WTC11 (cell line): Measurements from ENCODE around the gene CALN1. TPM values are rescaled to one million over a fixed set of nuclear protein-coding genes. Genes with fewer than 3 reads are reported as not detected.

Experiments
- ATAC-seq: fragments of 200-7000 bp; cut with Tn5 transposase; 2 replicates; pipeline ENCODE4 v1.10.0; 2021; ENCODE audit warnings: mild to moderate bottlenecking, moderate library complexity
- CTCF ChIA-PET: fragments of 300-600 bp; sonication (Branson Sonifier 250); formaldehyde crosslinking; loops from one replicate; lab custom pipeline; 2021; ENCODE audit warnings: antibody characterized with exemption; lab: Charles Lee
- POLR2A ChIA-PET: fragments of 350-600 bp; sonication (Branson Sonifier 250); formaldehyde crosslinking; loops from one replicate; lab custom pipeline; 2021; ENCODE audit warnings: antibody characterized with exemption; lab: Charles Lee
- DNase-seq: peaks from one replicate; pipeline ENCODE4 v3.0.0; 2021; ENCODE audit warnings: low spot score
- H3K27ac Mint-ChIP-seq: 2 replicates; pipeline ENCODE4 v1.8.0; 2021; ENCODE audit warnings: mixed read lengths
- H3K27me3 Mint-ChIP-seq: 2 replicates; pipeline ENCODE4 v1.8.0; 2021; ENCODE audit warnings: low read depth, mild to moderate bottlenecking, moderate library complexity, mixed read lengths
- H3K36me3 Mint-ChIP-seq: 2 replicates; pipeline ENCODE4 v1.8.0; 2021; ENCODE audit warnings: mixed read lengths
- H3K4me1 Mint-ChIP-seq: 2 replicates; pipeline ENCODE4 v1.8.0; 2022; ENCODE audit warnings: mixed read lengths
- H3K4me3 Mint-ChIP-seq: 2 replicates; pipeline ENCODE4 v1.8.0; 2021; ENCODE audit warnings: mild to moderate bottlenecking, moderate library complexity, mixed read lengths
- H3K9me3 Mint-ChIP-seq: 2 replicates; pipeline ENCODE4 v1.8.0; 2021; ENCODE audit warnings: mixed read lengths
- ATF3 ChIP-seq: sonication (generic); formaldehyde crosslinking; conservative IDR thresholded peaks from 2 replicates; pipeline ENCODE4 v1.8.1; 2022; ENCODE audit warnings: mild to moderate bottlenecking, missing genetic modification reagents
- CDX4 ChIP-seq: fragments of 250-450 bp; sonication (Bioruptor Pico); IDR thresholded peaks from 2 replicates; pipeline ENCODE4 v1.9.0; 2021; ENCODE audit warnings: moderate library complexity, mild to moderate bottlenecking, inconsistent platforms, borderline replicate concordance
- CREM ChIP-seq: sonication (generic); formaldehyde crosslinking; IDR thresholded peaks from 2 replicates; pipeline ENCODE4 v1.8.1; 2022; ENCODE audit warnings: mild to moderate bottlenecking, missing genetic modification reagents, moderate library complexity
- E2F4 ChIP-seq: sonication (generic); formaldehyde crosslinking; IDR thresholded peaks from 2 replicates; pipeline ENCODE4 v1.8.1; 2022; ENCODE audit warnings: low read depth, mild to moderate bottlenecking, moderate library complexity, missing genetic modification reagents, borderline replicate concordance
- EMX1 ChIP-seq: fragments of 250-450 bp; sonication (Bioruptor Pico); IDR thresholded peaks from 2 replicates; pipeline ENCODE4 v1.8.0; 2021; ENCODE audit warnings: mild to moderate bottlenecking
- FOXJ3 ChIP-seq: sonication (generic); formaldehyde crosslinking; IDR thresholded peaks from 2 replicates; pipeline ENCODE4 v1.9.0; 2021; ENCODE audit warnings: missing genetic modification reagents, mild to moderate bottlenecking, borderline replicate concordance
- FOXK1 ChIP-seq: sonication (generic); formaldehyde crosslinking; IDR thresholded peaks from 2 replicates; pipeline ENCODE4 v1.8.0; 2022; ENCODE audit warnings: mild to moderate bottlenecking, moderate library complexity, missing genetic modification reagents
- FOXP1 ChIP-seq: sonication (generic); formaldehyde crosslinking; IDR thresholded peaks from 2 replicates; pipeline ENCODE4 v1.8.0; 2022; ENCODE audit warnings: missing genetic modification reagents, mild to moderate bottlenecking, moderate library complexity, borderline replicate concordance
- FOXP4 ChIP-seq: sonication (generic); formaldehyde crosslinking; IDR thresholded peaks from 2 replicates; pipeline ENCODE4 v1.8.0; 2022; ENCODE audit warnings: mild to moderate bottlenecking, missing genetic modification reagents
- JAZF1 ChIP-seq: fragments of 250-450 bp; sonication (Bioruptor Pico); IDR thresholded peaks from 2 replicates; pipeline ENCODE4 v1.9.0; 2021; ENCODE audit warnings: moderate library complexity, mild to moderate bottlenecking, inconsistent platforms
- MLX ChIP-seq: sonication (generic); formaldehyde crosslinking; IDR thresholded peaks from 2 replicates; pipeline ENCODE4 v1.8.1; 2023; ENCODE audit warnings: mild to moderate bottlenecking, missing genetic modification reagents, moderate library complexity
- NFE2L1 ChIP-seq: sonication (generic); formaldehyde crosslinking; IDR thresholded peaks from 2 replicates; pipeline ENCODE4 v1.8.1; 2023; ENCODE audit warnings: missing genetic modification reagents
- NFYB ChIP-seq: sonication (generic); formaldehyde crosslinking; conservative IDR thresholded peaks from 2 replicates; pipeline ENCODE4 v1.8.0; 2022; ENCODE audit warnings: low read depth, missing genetic modification reagents
- NR3C1 ChIP-seq: sonication (generic); formaldehyde crosslinking; conservative IDR thresholded peaks from 2 replicates; pipeline ENCODE4 v1.8.1; 2023; ENCODE audit warnings: low read depth, mild to moderate bottlenecking, missing genetic modification reagents
- PRDM15 ChIP-seq: sonication (generic); formaldehyde crosslinking; IDR thresholded peaks from 2 replicates; pipeline ENCODE4 v1.8.0; 2022; ENCODE audit warnings: missing genetic modification reagents
- SOX15 ChIP-seq: fragments of 250-450 bp; sonication (Bioruptor Pico); IDR thresholded peaks from 2 replicates; pipeline ENCODE4 v1.9.0; 2021; ENCODE audit warnings: mild to moderate bottlenecking
- SP1 ChIP-seq: sonication (generic); formaldehyde crosslinking; conservative IDR thresholded peaks from 2 replicates; pipeline ENCODE4 v1.8.1; 2022; ENCODE audit warnings: missing genetic modification reagents
- TCF7 ChIP-seq: sonication (generic); formaldehyde crosslinking; IDR thresholded peaks from 2 replicates; pipeline ENCODE4 v1.8.0; 2022; ENCODE audit warnings: mild to moderate bottlenecking, low read depth, missing genetic modification reagents, moderate library complexity
- TP53 ChIP-seq: sonication (generic); formaldehyde crosslinking; IDR thresholded peaks from 2 replicates; pipeline ENCODE4 v1.8.1; 2023; ENCODE audit warnings: mild to moderate bottlenecking, missing genetic modification reagents
- USF2 ChIP-seq: sonication (generic); formaldehyde crosslinking; IDR thresholded peaks from 2 replicates; pipeline ENCODE4 v1.8.1; 2023; ENCODE audit warnings: mild to moderate bottlenecking, missing genetic modification reagents, moderate library complexity
- ZNF232 ChIP-seq: sonication (generic); formaldehyde crosslinking; IDR thresholded peaks from 2 replicates; pipeline ENCODE4 v1.8.0; 2022; ENCODE audit warnings: mild to moderate bottlenecking, missing genetic modification reagents
- ZNF263 ChIP-seq: sonication (generic); formaldehyde crosslinking; IDR thresholded peaks from 2 replicates; pipeline ENCODE4 v1.8.1; 2022; ENCODE audit warnings: low read depth, mild to moderate bottlenecking, moderate library complexity, missing genetic modification reagents
- ZNF423 ChIP-seq: fragments of 250-450 bp; sonication (Bioruptor Pico); IDR thresholded peaks from 2 replicates; pipeline ENCODE4 v2.1.2; 2022; ENCODE audit warnings: mild to moderate bottlenecking, moderate library complexity
- total RNA-seq: library from RNA; stranded (reverse); gene quantifications from 3 replicates; pipeline ENCODE4 v1.2.3, GENCODE V29; 2021

Gene CALN1
- total RNA-seq, 1 experiment from 2014 or later = 10.5 TPM

GRCh38 chr7:72310301-72310700 lies 101.8 kb downstream of the CALN1 start:
- Mint-ChIP-seq H3K4me3 (no peak overlapping the region), H3K9me3 (no peaks in the 10 kb centered on the region), H3K4me1 (peaks cover 35% of the 10 kb centered on the region), H3K27me3 (no peaks in the 10 kb centered on the region), H3K36me3 (no peaks in the 10 kb centered on the region)
- ATAC-seq (no peak), DNase-seq (no peak)
- CTCF ChIA-PET = no interaction called here
- POLR2A ChIA-PET = no interaction called here
- TF ChIP-seq FOXP1 (CRISPR knock-in tag) (no peak), SP1 (CRISPR knock-in tag) (no peak), MLX (CRISPR knock-in tag) (no peak), ZNF423 (CRISPR knock-in tag) (no peak), ZNF232 (CRISPR knock-in tag) (no peak), SOX15 (CRISPR knock-in tag) (no peak), TP53 (CRISPR knock-in tag) (no peak), NFYB (CRISPR knock-in tag) (no peak), E2F4 (CRISPR knock-in tag) (no peak), PRDM15 (CRISPR knock-in tag) (no peak), ZNF263 (CRISPR knock-in tag) (no peak), FOXJ3 (no peak), EMX1 (CRISPR knock-in tag) (no peak), FOXP4 (CRISPR knock-in tag) (no peak)
- TF ChIP-seq, all 79 proteins: peak for 0
- H3K27ac Mint-ChIP-seq = no peak overlapping the region

- Mint-ChIP-seq H3K27me3 (no peaks in the 10 kb centered on the region), H3K4me1 (peaks cover 42% of the 10 kb centered on the region), H3K36me3 (no peaks in the 10 kb centered on the region), H3K9me3 (no peaks in the 10 kb centered on the region), H3K27ac (peak overlapping the region; percentile 19; the same call in 1 of the 2 replicates), H3K4me3 (no peak overlapping the region)
- CTCF ChIA-PET = no interaction called here
- ATAC-seq (no peak), DNase-seq (no peak)
- POLR2A ChIA-PET = no interaction called here
- TF ChIP-seq ATF3 = no peak
- TF ChIP-seq CDX4 (CRISPR knock-in tag) = no peak
- TF ChIP-seq JAZF1 (CRISPR knock-in tag) = no peak
- no peak for TF ChIP-seq FOXK1 (CRISPR knock-in tag)
- TF ChIP-seq FOXJ3 = no peak
- no peak for TF ChIP-seq CREM
- TF ChIP-seq NFE2L1 (CRISPR knock-in tag) = no peak
- no peak for TF ChIP-seq NR3C1 (CRISPR knock-in tag)
- TF ChIP-seq TCF7 (CRISPR knock-in tag) = no peak
- TF ChIP-seq USF2 (CRISPR knock-in tag) = no peak
- TF ChIP-seq EMX1 (CRISPR knock-in tag) = no peak
Measured at GRCh38 chr7:72309476-72309875, 102.7 kb downstream of the CALN1 start.
